ENCODE results near the gene KLHDC7B. TPM values are rescaled to one million over a fixed set of nuclear protein-coding genes. Genes with fewer than 3 reads are reported as not detected.

The KLHDC7B gene
- total and polyA plus RNA-seq, 2 donors (not counting 3 experiments of a cell fraction or from before 2014, with no cell fraction given) = not detected

GRCh38 chr22:50530877-50531545 is 14.7 kb upstream of the KLHDC7B start:
- no TSS peak for BruUV-seq (replicated peaks)
- Histone ChIP-seq H2AFZ (ENCODE audit: low read depth, low read length) (no peak overlapping the region), H3K27me3 (ENCODE audit: control insufficient read depth in 2 of 2, insufficient read depth in 2 of 2, low read length in 2 of 2) (peaks cover 3 to 13% of the 10 kb centered on the region in 2 experiments), H3K36me3 (ENCODE audit: control insufficient read depth in 2 of 2, extremely low read depth in 1 of 2, insufficient read depth in 2 of 2, low read length in 2 of 2) (no peaks in the 10 kb centered on the region), H3K4me3 (replicated peaks in 1 of 3; ENCODE audit: insufficient read depth in 1 of 3, low read depth in 1 of 3, low read length in 3 of 3) (no peak overlapping the region), H3K4me2 (ENCODE audit: insufficient read depth, low read length) (peak overlapping the region; percentile 72), H3K9ac (replicated peaks; ENCODE audit: extremely low read depth, insufficient read depth, low read length) (no peak overlapping the region), H4K20me1 (replicated peaks; ENCODE audit: control insufficient read depth, extremely low read depth, insufficient read depth, low read length) (no peaks in the 10 kb centered on the region), H3K4me1 (ENCODE audit: control insufficient read depth, extremely low read depth, insufficient read depth, low read length) (peaks cover 23% of the 10 kb centered on the region), H3K9me1 (replicated peaks; ENCODE audit: control insufficient read depth, extremely low read depth, insufficient read depth, low read length) (no peaks in the 10 kb centered on the region), H3K79me2 (ENCODE audit: control insufficient read depth, insufficient read depth, low read length) (no peaks in the 10 kb centered on the region), H3K27ac (ENCODE audit: insufficient read depth, low read depth, low read length) (no peak overlapping the region), H3K9me3 (replicated peaks; ENCODE audit: control insufficient read depth, insufficient read depth, low read length) (no peaks in the 10 kb centered on the region)
- FAIRE-seq = peak; percentile 62
- POLR2A ChIA-PET = no interaction called here
- CTCF ChIA-PET = interaction anchor here (0.5 to 1.7 kb wide), 2 partner anchors 26 to 89 kb away, joined by 3 to 10 read pairs; no protein-coding TSS in a partner anchor
- DNase-seq (ENCODE audit: low read depth, low spot score) = peak; percentile 27
- dilution Hi-C loops (cut with MboI; ENCODE audit: extremely low pct_ligation_motif_present, low sequenced_read_pairs) = no loop called here
- no peak for TF ChIP-seq FOS (IDR thresholded peaks at IDR 0.05; ENCODE audit: borderline replicate concordance, insufficient read depth, low read length)
- intact Hi-C loops (cut with micrococcal nuclease) = no loop called here

- Histone ChIP-seq H2AFZ (ENCODE audit: low read depth, low read length) (peak overlapping the region; percentile 55), H3K4me1 (ENCODE audit: control insufficient read depth, extremely low read depth, insufficient read depth, low read length) (peaks cover 21% of the 10 kb centered on the region), H3K9ac (replicated peaks; ENCODE audit: extremely low read depth, insufficient read depth, low read length) (no peak overlapping the region), H3K27me3 (ENCODE audit: control insufficient read depth in 2 of 2, insufficient read depth in 2 of 2, low read length in 2 of 2) (peaks cover 3 to 13% of the 10 kb centered on the region in 2 experiments), H4K20me1 (replicated peaks; ENCODE audit: control insufficient read depth, extremely low read depth, insufficient read depth, low read length) (no peaks in the 10 kb centered on the region), H3K27ac (ENCODE audit: insufficient read depth, low read depth, low read length) (no peak overlapping the region), H3K36me3 (ENCODE audit: control insufficient read depth in 2 of 2, extremely low read depth in 1 of 2, insufficient read depth in 2 of 2, low read length in 2 of 2) (no peaks in the 10 kb centered on the region), H3K79me2 (ENCODE audit: control insufficient read depth, insufficient read depth, low read length) (no peaks in the 10 kb centered on the region), H3K9me3 (replicated peaks; ENCODE audit: control insufficient read depth, insufficient read depth, low read length) (no peaks in the 10 kb centered on the region), H3K4me3 (replicated peaks in 1 of 3; ENCODE audit: insufficient read depth in 1 of 3, low read depth in 1 of 3, low read length in 3 of 3) (peak overlapping the region in 2 of 3 experiments; percentile 8 to 36), H3K4me2 (ENCODE audit: insufficient read depth, low read length) (peak overlapping the region; percentile 58), H3K9me1 (replicated peaks; ENCODE audit: control insufficient read depth, extremely low read depth, insufficient read depth, low read length) (no peaks in the 10 kb centered on the region)
- DNase-seq (ENCODE audit: low read depth, low spot score) (no peak), FAIRE-seq (no peak)
- CTCF ChIA-PET = interaction anchor here (0.5 to 1.7 kb wide), 3 partner anchors 26 to 89 kb away, joined by 3 to 10 read pairs (median 3); no protein-coding TSS in a partner anchor
- intact Hi-C loops (cut with micrococcal nuclease) (no loop called here), dilution Hi-C loops (cut with MboI; ENCODE audit: extremely low pct_ligation_motif_present, low sequenced_read_pairs) (no loop called here)
- BruUV-seq (replicated peaks) = no TSS peak
- POLR2A ChIA-PET = no interaction called here
- no peak for TF ChIP-seq MAX (IDR thresholded peaks at IDR 0.05; ENCODE audit: insufficient read depth, insufficient read length)
- TF ChIP-seq GATA2 (IDR thresholded peaks at IDR 0.05; ENCODE audit: insufficient read depth, insufficient read length, low read depth, low read length) = no peak
- no peak for TF ChIP-seq CTCF (IDR thresholded peaks at IDR 0.05; ENCODE audit: extremely low read depth in 1 of 2, insufficient read depth in 1 of 2, low read depth in 1 of 2, low read length in 2 of 2)
- no peak for TF ChIP-seq POLR2A (IDR thresholded peaks at IDR 0.05; ENCODE audit: low read depth, low read length)
- no peak for TF ChIP-seq EZH2 (IDR thresholded peaks at IDR 0.05; ENCODE audit: borderline replicate concordance, low read depth, low read length, severe bottlenecking)
- no peak for TF ChIP-seq POLR2AphosphoS5 (IDR thresholded peaks at IDR 0.05; ENCODE audit: insufficient read depth, low read depth, low read length)
- TF ChIP-seq JUN (IDR thresholded peaks at IDR 0.05; ENCODE audit: borderline replicate concordance, insufficient read depth, insufficient read length, low read depth) = no peak
- no peak for TF ChIP-seq MYC (IDR thresholded peaks at IDR 0.05; ENCODE audit: low read depth, low read length)
- no peak for TF ChIP-seq FOS (IDR thresholded peaks at IDR 0.05; ENCODE audit: borderline replicate concordance, insufficient read depth, low read length)
Measured at GRCh38 chr22:50531546-50531961, 14.1 kb upstream of the KLHDC7B start.

Measured in endothelial cell of umbilical vein (primary cell).